OCI-LY3 (cell line): Measurements from ENCODE around the gene RHOJ.

ENCODE experiments used
- EZH2phosphoT487 ChIP-seq: fragments of 200-600 bp; shearing (Covaris generic); IDR thresholded peaks from 2 replicates; pipeline ENCODE4 v1.6.1; 2018; ENCODE audit warnings: antibody characterized with exemption, mixed run types, low read depth
- TF ChIP-seq, protein P1 (sequence below): fragments of 200-600, 300-600 bp; sonication (generic); IDR thresholded peaks from 2 replicates; pipeline ENCODE4 v1.5.1; 2014; ENCODE audit warnings: antibody characterized with exemption, low read length, low read depth

- TF ChIP-seq, protein P1, sequence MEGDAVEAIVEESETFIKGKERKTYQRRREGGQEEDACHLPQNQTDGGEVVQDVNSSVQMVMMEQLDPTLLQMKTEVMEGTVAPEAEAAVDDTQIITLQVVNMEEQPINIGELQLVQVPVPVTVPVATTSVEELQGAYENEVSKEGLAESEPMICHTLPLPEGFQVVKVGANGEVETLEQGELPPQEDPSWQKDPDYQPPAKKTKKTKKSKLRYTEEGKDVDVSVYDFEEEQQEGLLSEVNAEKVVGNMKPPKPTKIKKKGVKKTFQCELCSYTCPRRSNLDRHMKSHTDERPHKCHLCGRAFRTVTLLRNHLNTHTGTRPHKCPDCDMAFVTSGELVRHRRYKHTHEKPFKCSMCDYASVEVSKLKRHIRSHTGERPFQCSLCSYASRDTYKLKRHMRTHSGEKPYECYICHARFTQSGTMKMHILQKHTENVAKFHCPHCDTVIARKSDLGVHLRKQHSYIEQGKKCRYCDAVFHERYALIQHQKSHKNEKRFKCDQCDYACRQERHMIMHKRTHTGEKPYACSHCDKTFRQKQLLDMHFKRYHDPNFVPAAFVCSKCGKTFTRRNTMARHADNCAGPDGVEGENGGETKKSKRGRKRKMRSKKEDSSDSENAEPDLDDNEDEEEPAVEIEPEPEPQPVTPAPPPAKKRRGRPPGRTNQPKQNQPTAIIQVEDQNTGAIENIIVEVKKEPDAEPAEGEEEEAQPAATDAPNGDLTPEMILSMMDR: no peak
- TF ChIP-seq EZH2phosphoT487: no peak
These were observed 79.6 kb downstream of the RHOJ start for GRCh38 chr14:63283884-63284248.
